GM23338 (cell line): Measurements from ENCODE around the gene RXFP1. TPM values are rescaled to one million over a fixed set of nuclear protein-coding genes. Genes with fewer than 3 reads are reported as not detected.

Experiments used
- ATAC-seq: fragments of 200-7000 bp; cut with Tn5 transposase; 3 replicates; pipeline ENCODE4 v1.9.1; 2020
- DNase-seq: peaks from one replicate; pipeline ENCODE4 v3.0.0-alpha.2; 2015; ENCODE audit warnings: low spot score
- H2AFZ ChIP-seq: fragments of 200-600 bp; sonication (generic); 2 replicates; pipeline ENCODE4 v1.8.0; 2016; ENCODE audit warnings: antibody characterized with exemption, mild to moderate bottlenecking, moderate library complexity
- H3F3A ChIP-seq: fragments of 200-600 bp; sonication (generic); replicated peaks from 2 replicates; pipeline ENCODE4 v1.8.0; 2017; ENCODE audit warnings: antibody characterized with exemption, mixed run types, low read depth
- H3K27ac ChIP-seq: fragments of 200-600 bp; sonication (generic); 2 replicates; pipeline ENCODE4 v1.6.1; 2016; ENCODE audit warnings: low read depth
- H3K27me3 ChIP-seq: fragments of 200-600 bp; sonication (generic); 2 replicates; pipeline ENCODE4 v1.8.0; 2016; ENCODE audit warnings: mild to moderate bottlenecking, mixed run types, moderate library complexity; ENCODE audit not compliant: insufficient read depth
- H3K36me3 ChIP-seq: fragments of 200-600 bp; sonication (generic); 2 replicates; pipeline ENCODE4 v1.8.0; 2016; ENCODE audit warnings: mild to moderate bottlenecking; ENCODE audit not compliant: insufficient read depth
- H3K4me1 ChIP-seq: fragments of 200-600 bp; sonication (generic); 2 replicates; pipeline ENCODE4 v1.8.0; 2016; ENCODE audit warnings: mild to moderate bottlenecking, moderate library complexity; ENCODE audit not compliant: insufficient read depth
- H3K4me2 ChIP-seq: fragments of 200-600 bp; sonication (generic); 2 replicates; pipeline ENCODE4 v1.7.1; 2017; ENCODE audit warnings: mixed run types
- H3K4me3 ChIP-seq: fragments of 200-600 bp; sonication (generic); 2 replicates; pipeline ENCODE4 v1.6.1; 2016; ENCODE audit warnings: mixed run types
- H3K79me2 ChIP-seq: fragments of 200-600 bp; sonication (generic); replicated peaks from 2 replicates; pipeline ENCODE4 v1.8.0; 2017; ENCODE audit warnings: mild to moderate bottlenecking; ENCODE audit not compliant: insufficient read depth
- H3K9me2 ChIP-seq: fragments of 200-600 bp; sonication (generic); 2 replicates; pipeline ENCODE4 v1.8.0; 2017; ENCODE audit not compliant: insufficient read depth
- H4K20me1 ChIP-seq: fragments of 200-600 bp; sonication (generic); replicated peaks from 2 replicates; pipeline ENCODE4 v1.8.0; 2017; ENCODE audit warnings: mild to moderate bottlenecking; ENCODE audit not compliant: insufficient read depth
- H3K27ac Mint-ChIP-seq: 2 replicates; pipeline ENCODE4 v1.8.0; 2020; ENCODE audit warnings: inconsistent platforms, mild to moderate bottlenecking, moderate library complexity, mixed read lengths
- H3K27me3 Mint-ChIP-seq: 3 replicates; pipeline ENCODE4 v1.8.0; 2022; ENCODE audit warnings: low read depth, mild to moderate bottlenecking, moderate library complexity, mixed read lengths, inconsistent platforms; ENCODE audit not compliant: insufficient read depth, poor library complexity
- H3K36me3 Mint-ChIP-seq: 3 replicates; pipeline ENCODE4 v1.8.0; 2021; ENCODE audit warnings: low read depth, mild to moderate bottlenecking, inconsistent platforms, moderate library complexity, mixed read lengths
- H3K4me1 Mint-ChIP-seq: 3 replicates; pipeline ENCODE4 v1.8.0; 2020; ENCODE audit warnings: mild to moderate bottlenecking, inconsistent platforms, mixed read lengths
- H3K4me3 Mint-ChIP-seq: 3 replicates; pipeline ENCODE4 v1.8.0; 2021; ENCODE audit warnings: moderate library complexity, mild to moderate bottlenecking, inconsistent platforms, mixed read lengths
- H3K9me3 Mint-ChIP-seq: 3 replicates; pipeline ENCODE4 v1.8.0; 2020; ENCODE audit warnings: moderate library complexity, mild to moderate bottlenecking, inconsistent platforms, mixed read lengths
- CREB1 ChIP-seq: fragments of 250-450 bp; sonication (Bioruptor Pico); IDR thresholded peaks from 2 replicates; pipeline ENCODE4 v1.5.0; 2020; ENCODE audit warnings: low read depth, mild to moderate bottlenecking, moderate library complexity
- ETS1 ChIP-seq: IDR thresholded peaks from 2 replicates; pipeline ENCODE4 v1.6.1; 2016; ENCODE audit warnings: antibody characterized with exemption
- EZH2 ChIP-seq: fragments of 200-600 bp; sonication (generic); IDR thresholded peaks from one replicate; pipeline ENCODE4 v1.8.0; 2017; ENCODE audit warnings: antibody characterized with exemption, mild to moderate bottlenecking, low read depth; ENCODE audit not compliant: unreplicated experiment
- EZH2phosphoT487 ChIP-seq: fragments of 200-600 bp; sonication (generic); IDR thresholded peaks from one replicate; pipeline ENCODE4 v1.8.1; 2018; ENCODE audit warnings: antibody characterized with exemption; ENCODE audit not compliant: unreplicated experiment
- JUNB ChIP-seq: IDR thresholded peaks from one replicate; pipeline ENCODE4 v1.6.1; 2016; ENCODE audit warnings: antibody characterized with exemption; ENCODE audit not compliant: unreplicated experiment
- NANOG ChIP-seq: IDR thresholded peaks from 2 replicates; pipeline ENCODE4 v1.6.1; 2016; ENCODE audit warnings: antibody characterized with exemption, borderline replicate concordance
- POLR2AphosphoS5 ChIP-seq: IDR thresholded peaks from 2 replicates; pipeline ENCODE4 v1.6.1; 2016; ENCODE audit warnings: antibody characterized with exemption, low read depth
- REST ChIP-seq: IDR thresholded peaks from one replicate; pipeline ENCODE4 v1.6.1; 2018; ENCODE audit warnings: antibody characterized with exemption; ENCODE audit not compliant: unreplicated experiment
- STAT1 ChIP-seq: IDR thresholded peaks from one replicate; pipeline ENCODE4 v1.6.1; 2016; ENCODE audit warnings: antibody characterized with exemption; ENCODE audit not compliant: unreplicated experiment
- ZNF114 ChIP-seq: fragments of 250-450 bp; sonication (Bioruptor Pico); IDR thresholded peaks from 2 replicates; pipeline ENCODE4 v1.5.0; 2020; ENCODE audit warnings: mild to moderate bottlenecking, moderate library complexity
- ZNF462 ChIP-seq: fragments of 250-450 bp; sonication (Bioruptor Pico); IDR thresholded peaks from 2 replicates; pipeline ENCODE4 v1.5.0; 2020; ENCODE audit warnings: mild to moderate bottlenecking, moderate library complexity
- polyA plus RNA-seq: library from polyadenylated mRNA; unstranded; fragments of >200 nt; fragmentation: Nextera tagmentation; extraction: Ambion mirVana; gene quantifications from 2 replicates; pipeline ENCODE4 v1.2.1, GENCODE V29; 2016
- total RNA-seq: library from RNA; depleted of rRNA; stranded (reverse); fragments of >200 nt; shearing (Covaris generic); gene quantifications from 2 replicates; pipeline ENCODE4 v1.2.3, GENCODE V29; 2014

Gene RXFP1
- total and polyA plus RNA-seq, 2 experiments from 2014 or later = 0.63 TPM; not detected in 1

GRCh38 chr4:158530381-158530780 is 8.7 kb downstream of the RXFP1 start:
- Mint-ChIP-seq H3K4me1 (peaks cover 27% of the 10 kb centered on the region), H3K27ac (peak overlapping the region; percentile 23; the same call in 1 of the 2 replicates), H3K4me3 (no peak overlapping the region), H3K36me3 (no peaks in the 10 kb centered on the region), H3K27me3 (peaks cover 4% of the 10 kb centered on the region), H3K9me3 (no peaks in the 10 kb centered on the region)
- peak overlapping the region; percentile 2; the same call in 1 of the 2 replicates for H2AFZ ChIP-seq
- no peaks in the 10 kb centered on the region for H3K27me3 ChIP-seq
- no peaks in the 10 kb centered on the region for H4K20me1 ChIP-seq
- no peak for DNase-seq
- H3K36me3 ChIP-seq = no peaks in the 10 kb centered on the region
- H3K4me2 ChIP-seq = no peak overlapping the region
- TF ChIP-seq EZH2phosphoT487 (no peak), NANOG (no peak), STAT1 (no peak), ETS1 (no peak), POLR2AphosphoS5 (no peak), CREB1 (CRISPR knock-in tag) (no peak), REST (no peak), EZH2 (no peak), JUNB (no peak), ZNF462 (no peak), ZNF114 (CRISPR knock-in tag) (no peak)
- ATAC-seq = no peak
- H3F3A ChIP-seq = no peaks in the 10 kb centered on the region
- no peak overlapping the region for H3K27ac ChIP-seq
- H3K79me2 ChIP-seq = no peaks in the 10 kb centered on the region
- no peaks in the 10 kb centered on the region for H3K9me2 ChIP-seq
- H3K4me3 ChIP-seq = no peak overlapping the region
- H3K4me1 ChIP-seq = peaks cover 8% of the 10 kb centered on the region
